OCI-LY7 (cell line): Measurements from ENCODE around the gene PARD3. TPM values are rescaled to one million over a fixed set of nuclear protein-coding genes. Genes with fewer than 3 reads are reported as not detected.

Source experiments
- BruUV-seq: library from RNA; stranded (reverse); fragments of 400-500 nt; replicated peaks from 2 replicates; lab custom pipeline; 2021; lab: Mats Ljungman, UMichigan
- CTCF ChIA-PET: fragments of 300-600 bp; sonication (Branson Sonifier 250); formaldehyde crosslinking; loops from one replicate; lab custom pipeline; 2022; ENCODE audit warnings: antibody characterized with exemption; ENCODE audit not compliant: unreplicated experiment; lab: Charles Lee
- POLR2A ChIA-PET: fragments of 300-600 bp; sonication (Branson Sonifier 250); formaldehyde crosslinking; loops from one replicate; lab custom pipeline; 2022; ENCODE audit warnings: antibody characterized with exemption; lab: Charles Lee
- DNase-seq: peaks from one replicate; pipeline ENCODE4 v3.0.0-alpha.2; 2015; ENCODE audit warnings: low spot score
- H2AFZ ChIP-seq: fragments of 200-600 bp; sonication (generic), shearing (Covaris generic); 2 replicates; pipeline ENCODE4 v1.6.1; 2014; ENCODE audit warnings: mild to moderate bottlenecking, antibody characterized with exemption, low read length, moderate library complexity
- H3K27ac ChIP-seq: fragments of 200-600 bp; sonication (generic); 2 replicates; pipeline ENCODE4 v1.5.1; 2014; ENCODE audit warnings: mixed run types, low read depth, mild to moderate bottlenecking, moderate library complexity, low read length, inconsistent platforms; ENCODE audit not compliant: poor library complexity, severe bottlenecking
- H3K36me3 ChIP-seq: fragments of 200-600 bp; sonication (generic); 2 replicates; pipeline ENCODE4 v1.6.1; 2014; ENCODE audit warnings: mild to moderate bottlenecking, antibody characterized with exemption, low read length, moderate library complexity, mixed read lengths; ENCODE audit not compliant: insufficient read depth
- H3K4me1 ChIP-seq: fragments of 200-600 bp; sonication (generic); 2 replicates; pipeline ENCODE4 v1.5.1; 2014; ENCODE audit warnings: mild to moderate bottlenecking, low read length; ENCODE audit not compliant: insufficient read depth, poor library complexity, severe bottlenecking
- H3K4me2 ChIP-seq: fragments of 200-600 bp; sonication (generic); 2 replicates; pipeline ENCODE4 v1.6.1; 2014; ENCODE audit warnings: mild to moderate bottlenecking, low read length
- H3K4me3 ChIP-seq: fragments of 200-600 bp; sonication (generic); 2 replicates; pipeline ENCODE4 v1.5.1; 2014; ENCODE audit warnings: mild to moderate bottlenecking, low read depth, low read length; ENCODE audit not compliant: poor library complexity, severe bottlenecking
- H3K79me2 ChIP-seq: fragments of 200-600 bp; sonication (generic); 2 replicates; pipeline ENCODE4 v1.6.1; 2016; ENCODE audit warnings: low read depth, mild to moderate bottlenecking, low read length, moderate library complexity, mixed read lengths; ENCODE audit not compliant: insufficient read depth
- H3K9me2 ChIP-seq: fragments of 200-600 bp; sonication (generic); 2 replicates; pipeline ENCODE4 v1.6.1; 2016; ENCODE audit warnings: mild to moderate bottlenecking, low read length, mixed read lengths; ENCODE audit not compliant: insufficient read depth
- H3K9me3 ChIP-seq: fragments of 200-600 bp; sonication (generic); 2 replicates; pipeline ENCODE4 v1.6.1; 2014; ENCODE audit warnings: mild to moderate bottlenecking, mixed run types, low read length, mixed read lengths
- H4K20me1 ChIP-seq: fragments of 200-600 bp; sonication (generic); 2 replicates; pipeline ENCODE4 v1.6.1; 2014; ENCODE audit warnings: mild to moderate bottlenecking, antibody characterized with exemption, low read length, moderate library complexity, mixed read lengths; ENCODE audit not compliant: insufficient read depth
- CTCF ChIP-seq: fragments of 200-600 bp; sonication (generic); conservative IDR thresholded peaks from 2 replicates; pipeline ENCODE4 v1.5.1; 2014; ENCODE audit warnings: mild to moderate bottlenecking, antibody characterized with exemption, low read length, moderate library complexity, mixed read lengths
- EZH2phosphoT487 ChIP-seq: fragments of 200-600 bp; sonication (generic); IDR thresholded peaks from 2 replicates; pipeline ENCODE4 v1.6.1; 2018; ENCODE audit warnings: low read depth, borderline replicate concordance, mild to moderate bottlenecking, mixed run types, antibody characterized with exemption, low read length, moderate library complexity, mixed read lengths
- intact Hi-C: fragments of 100-400 bp; cut with micrococcal nuclease; formaldehyde crosslinking; loops from one replicate; pipeline ENCODE4 v1.10.0; 2022; ENCODE audit not compliant: unreplicated experiment
- total RNA-seq, 2 experiments: library from RNA; depleted of rRNA in 1 of 2; stranded (reverse); fragments of >200 nt in 1 of 2; shearing (Covaris generic) in 1 of 2; gene quantifications; 2 replicates each; pipeline ENCODE4 v1.2.3, GENCODE V29; 2014 to 2022

The PARD3 gene
- total RNA-seq, 2 experiments from 2014 or later = not detected

- no peak for TF ChIP-seq CTCF
- TF ChIP-seq EZH2phosphoT487 = no peak
- no peaks in the 10 kb centered on the region for H3K9me3 ChIP-seq
- no peak overlapping the region for H3K27ac ChIP-seq
- intact Hi-C loops = no loop called here
- H3K79me2 ChIP-seq = no peaks in the 10 kb centered on the region
- no peak overlapping the region for H2AFZ ChIP-seq
- no peaks in the 10 kb centered on the region for H4K20me1 ChIP-seq
- no TSS peak for BruUV-seq
- DNase-seq = no peak
- H3K4me2 ChIP-seq = no peak overlapping the region
- no peak overlapping the region for H3K4me3 ChIP-seq
- no peaks in the 10 kb centered on the region for H3K36me3 ChIP-seq
- H3K4me1 ChIP-seq = no peaks in the 10 kb centered on the region
- ChIA-PET POLR2A (no interaction called here), CTCF (no interaction called here)
- no peaks in the 10 kb centered on the region for H3K9me2 ChIP-seq
These were observed 16.4 kb downstream of the PARD3 start for GRCh38 chr10:34798654-34799053.

- CTCF ChIA-PET = no interaction called here
- TF ChIP-seq EZH2phosphoT487 (no peak), CTCF (no peak)
- DNase-seq = no peak
- no peaks in the 10 kb centered on the region for H3K4me1 ChIP-seq
- no peak overlapping the region for H2AFZ ChIP-seq
- no peak overlapping the region for H3K4me2 ChIP-seq
- no peaks in the 10 kb centered on the region for H3K79me2 ChIP-seq
- POLR2A ChIA-PET = no interaction called here
- no peaks in the 10 kb centered on the region for H3K9me2 ChIP-seq
- no peaks in the 10 kb centered on the region for H3K36me3 ChIP-seq
- H3K4me3 ChIP-seq = no peak overlapping the region
- intact Hi-C loops = no loop called here
- no peaks in the 10 kb centered on the region for H3K9me3 ChIP-seq
- no peaks in the 10 kb centered on the region for H4K20me1 ChIP-seq
- no peak overlapping the region for H3K27ac ChIP-seq
- no TSS peak for BruUV-seq
These were observed 17.9 kb downstream of the PARD3 start for GRCh38 chr10:34797155-34797554.

- Histone ChIP-seq H3K4me1 (no peaks in the 10 kb centered on the region), H3K27ac (no peak overlapping the region), H3K79me2 (no peaks in the 10 kb centered on the region), H4K20me1 (no peaks in the 10 kb centered on the region), H3K4me2 (no peak overlapping the region), H2AFZ (no peak overlapping the region), H3K36me3 (no peaks in the 10 kb centered on the region), H3K4me3 (no peak overlapping the region), H3K9me2 (no peaks in the 10 kb centered on the region), H3K9me3 (no peaks in the 10 kb centered on the region)
- BruUV-seq = no TSS peak
- ChIA-PET POLR2A (interaction anchor here (0.6 to 0.7 kb wide), 2 partner anchors 13 to 1922 kb away, joined by 4 read pairs; no protein-coding TSS in a partner anchor), CTCF (no interaction called here)
- DNase-seq = no peak
- TF ChIP-seq CTCF (no peak), EZH2phosphoT487 (no peak)
- intact Hi-C loops = no loop called here
These were observed 19.0 kb downstream of the PARD3 start for GRCh38 chr10:34796133-34796532.
